Measurements from ENCODE around the gene ALDH4A1.

Gene ALDH4A1

GRCh38 chr1:18922319-18922726 is 20.0 kb upstream of the ALDH4A1 start:
- no peak for DNase-seq

DNA sequence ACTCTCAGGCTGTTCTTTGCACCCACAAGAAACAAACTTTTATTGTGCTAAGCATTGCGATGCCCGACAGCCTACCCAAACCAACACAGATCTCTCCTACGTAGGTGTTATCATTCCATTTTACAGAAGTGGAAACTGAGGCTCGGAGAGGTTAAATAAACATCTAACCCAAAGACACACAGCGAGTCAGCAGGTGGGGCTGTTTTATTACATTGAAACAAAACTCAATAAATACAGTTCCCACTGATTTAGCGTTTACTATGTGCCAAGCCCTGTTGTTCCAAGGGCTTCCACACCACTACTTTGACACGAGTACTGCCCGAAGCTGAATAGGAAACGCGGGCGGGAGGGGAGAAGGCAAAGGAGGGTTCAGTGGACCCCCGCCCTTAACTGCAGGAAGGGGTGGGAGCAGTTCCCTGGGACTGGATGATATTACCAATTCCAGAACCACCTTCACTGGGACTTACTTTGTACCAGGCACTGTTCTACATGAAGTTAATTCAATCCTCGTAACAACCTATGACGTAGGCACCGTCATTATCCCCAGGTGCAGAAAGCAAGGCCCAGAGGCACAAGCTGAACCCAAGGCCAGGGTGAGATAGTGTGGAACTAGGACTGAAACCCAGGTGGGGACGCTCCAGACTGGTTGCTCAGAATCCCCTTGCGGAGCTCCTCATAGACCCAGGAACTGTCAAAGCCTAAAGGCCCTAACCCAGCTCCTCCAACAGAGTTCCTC is 19.3 kb upstream of the ALDH4A1 start:
- DNase-seq: no peak

DNA sequence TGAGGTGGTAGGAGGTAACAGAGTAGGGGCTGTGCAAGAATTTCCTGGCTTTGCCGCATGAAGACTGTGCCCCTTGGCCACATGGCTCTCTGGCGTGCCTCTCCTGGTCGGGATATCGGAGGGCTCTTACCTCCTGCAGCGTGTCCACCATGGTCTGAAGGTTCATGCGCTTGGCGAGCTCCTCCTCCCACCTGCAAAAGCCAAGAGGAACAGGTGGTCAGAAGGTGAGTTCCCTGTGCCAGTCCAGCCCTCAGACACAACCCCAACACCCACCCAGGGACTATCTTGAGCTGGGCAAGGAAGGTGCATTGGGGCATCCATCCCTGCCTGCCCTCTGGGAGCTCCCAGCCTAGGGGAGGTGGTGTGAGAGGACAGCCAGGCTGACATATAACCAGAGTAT is 18.6 kb upstream of the ALDH4A1 start:
- no peak for DNase-seq

DNA sequence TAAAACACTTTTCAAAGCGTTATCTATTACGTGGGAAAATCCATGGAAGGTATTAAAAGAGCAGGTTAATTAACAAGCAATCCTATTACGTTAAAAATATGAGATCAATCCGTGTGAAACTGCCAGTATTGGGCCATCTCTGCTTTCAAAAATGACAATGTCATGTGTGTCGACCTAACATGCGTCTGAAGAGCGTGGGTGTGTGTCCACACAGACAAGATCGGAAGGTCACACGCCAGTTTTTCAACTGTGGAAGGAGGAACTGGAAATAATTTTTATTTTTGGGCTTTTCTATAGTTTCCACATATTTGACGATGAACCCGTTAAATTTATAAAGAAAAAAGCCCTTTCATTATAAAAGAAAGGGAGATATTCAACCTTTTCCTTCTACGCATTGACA is 17.6 kb upstream of the ALDH4A1 start:
- no peak for DNase-seq

GRCh38 chr1:18919197-18919905 is 17.0 kb upstream of the ALDH4A1 start:
- no peak for DNase-seq

GRCh38 chr1:18918417-18918816 is 16.1 kb upstream of the ALDH4A1 start:
- no peak for DNase-seq

- no peak for DNase-seq
These were observed 14.9 kb upstream of the ALDH4A1 start for GRCh38 chr1:18917071-18917799.

- DNase-seq: no peak
These were observed 13.0 kb upstream of the ALDH4A1 start for GRCh38 chr1:18915341-18915740.

DNA sequence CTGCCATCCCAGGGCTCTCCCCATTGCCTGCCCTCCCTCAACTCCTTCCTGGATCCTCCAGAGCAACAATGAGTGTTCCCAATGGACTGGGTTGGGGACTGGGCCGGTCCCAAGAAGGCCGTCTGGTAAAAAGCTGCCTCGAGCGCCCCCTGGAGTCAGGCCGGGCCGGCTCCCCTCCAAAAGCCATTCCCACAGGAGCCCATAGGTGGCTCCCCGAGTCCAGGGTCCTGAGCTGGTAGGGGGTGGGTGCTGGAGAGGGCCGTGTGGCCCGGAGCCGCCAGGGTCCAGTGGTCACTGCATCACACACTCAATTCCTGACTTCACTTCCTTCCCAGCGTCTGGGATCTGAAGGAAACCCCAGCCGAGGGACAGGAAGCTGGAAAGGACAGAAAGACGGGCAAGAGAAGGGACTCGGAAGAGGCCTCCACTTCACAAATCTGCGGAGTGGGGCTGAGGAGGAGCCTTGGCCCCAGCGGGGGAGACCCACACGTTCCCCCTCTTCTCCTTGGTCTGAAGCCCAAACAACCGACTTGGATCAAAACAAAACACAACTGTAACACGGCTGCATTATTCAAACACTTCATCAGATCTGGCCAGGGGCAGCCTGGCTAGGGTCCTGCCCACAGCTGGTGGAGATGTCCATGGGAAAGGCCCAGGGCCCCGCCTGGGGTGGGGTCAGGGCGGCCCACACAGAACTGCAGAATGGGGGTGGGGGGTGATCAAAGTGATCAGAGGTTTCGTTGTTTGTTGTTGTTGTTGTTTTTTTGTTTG is 10.9 kb upstream of the ALDH4A1 start:
- no peak for DNase-seq

GRCh38 chr1:18912550-18912949 is 10.2 kb upstream of the ALDH4A1 start:
- DNase-seq: no peak

DNA sequence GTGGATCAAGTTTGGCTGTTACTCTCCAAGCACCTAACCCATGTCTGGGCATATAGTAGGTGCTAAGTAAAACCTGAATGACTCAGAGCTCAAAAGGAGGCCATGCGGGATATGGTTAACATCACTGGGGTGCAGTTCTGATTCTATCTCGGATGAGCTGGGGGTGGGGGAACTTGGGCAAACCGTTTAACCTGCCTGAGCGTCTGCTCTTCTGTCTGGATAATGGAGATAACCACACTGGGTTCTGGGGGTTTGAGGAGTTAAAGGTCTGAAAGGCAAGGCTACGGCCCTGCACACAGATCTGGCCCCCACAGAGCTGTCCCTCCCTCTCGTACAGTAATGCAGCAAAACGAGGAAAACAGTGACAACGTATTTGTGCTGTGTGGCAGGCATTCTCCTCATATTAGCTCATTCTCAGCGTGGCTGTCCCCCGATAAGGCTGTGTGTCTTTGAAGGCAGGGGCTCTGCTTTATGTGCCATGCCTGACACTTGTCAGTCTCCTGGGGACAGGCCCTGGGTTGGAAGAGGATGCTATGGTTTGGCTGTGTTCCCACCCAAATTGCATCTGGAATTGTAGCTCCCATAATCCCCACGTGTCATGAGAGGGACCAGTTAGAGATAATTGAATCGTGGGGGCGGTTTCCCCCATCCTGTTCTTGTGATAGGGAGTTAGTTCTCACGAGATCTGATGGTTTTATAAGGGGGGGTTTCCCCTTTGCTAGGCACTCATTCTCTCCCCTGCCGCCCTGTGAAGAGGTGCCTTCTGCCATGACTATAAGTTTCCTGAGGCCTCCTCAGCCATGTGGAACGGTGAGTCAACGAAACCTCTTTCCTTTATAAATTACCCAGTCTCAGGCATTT is 6.8 kb upstream of the ALDH4A1 start:
- no peak for DNase-seq

GRCh38 chr1:18907917-18908845 is 5.8 kb upstream of the ALDH4A1 start:
- DNase-seq: no peak

DNA sequence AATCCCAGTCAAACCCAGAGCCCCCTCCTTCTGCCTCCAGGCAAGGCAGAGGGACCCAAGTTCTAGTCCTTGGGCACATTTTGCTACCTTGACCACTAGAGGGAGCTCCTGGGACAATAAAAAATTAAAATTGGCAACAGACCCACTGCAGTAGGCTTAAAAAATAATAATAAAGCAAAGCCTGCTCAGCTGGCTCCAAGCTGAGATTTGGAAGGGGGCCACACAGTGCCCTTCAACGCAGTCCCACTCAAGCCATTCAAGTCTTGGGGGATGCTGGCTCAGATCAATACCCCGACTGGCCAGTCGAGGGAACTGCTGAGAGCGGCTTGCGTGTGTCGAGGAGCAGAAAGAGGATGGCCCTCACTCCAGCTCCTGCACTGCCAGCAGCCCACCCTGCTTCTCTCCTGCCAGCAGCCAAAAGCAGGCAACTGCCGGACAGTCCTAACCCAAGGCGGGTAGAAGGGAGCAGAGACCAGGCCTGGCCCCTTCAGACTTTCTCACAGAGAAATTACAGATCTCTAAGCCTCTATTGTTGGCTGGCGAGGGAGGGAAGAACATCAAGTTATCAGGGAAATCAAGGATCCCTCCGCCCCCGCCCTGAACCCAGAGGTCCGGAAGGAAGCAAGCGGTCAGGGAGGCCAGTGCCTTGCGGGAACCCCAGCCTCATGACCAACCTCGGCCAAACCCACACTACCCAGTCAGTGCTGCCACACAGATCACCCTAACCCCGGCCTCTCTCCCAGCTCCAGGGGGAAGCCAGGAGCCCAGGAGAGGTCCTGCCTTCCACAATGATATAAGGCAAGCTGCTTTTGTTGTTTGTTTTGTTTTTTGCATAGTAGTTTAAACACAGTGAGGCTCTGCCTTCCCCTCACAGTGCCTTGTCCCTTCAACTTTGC is 4.9 kb upstream of the ALDH4A1 start:
- DNase-seq: peak; percentile 30

- no peak for DNase-seq
These were observed 969 bp upstream of the ALDH4A1 start for GRCh38 chr1:18903291-18903756.

GRCh38 chr1:18901952-18902522 is 318 bp downstream of the ALDH4A1 start:
- no peak for DNase-seq

DNA sequence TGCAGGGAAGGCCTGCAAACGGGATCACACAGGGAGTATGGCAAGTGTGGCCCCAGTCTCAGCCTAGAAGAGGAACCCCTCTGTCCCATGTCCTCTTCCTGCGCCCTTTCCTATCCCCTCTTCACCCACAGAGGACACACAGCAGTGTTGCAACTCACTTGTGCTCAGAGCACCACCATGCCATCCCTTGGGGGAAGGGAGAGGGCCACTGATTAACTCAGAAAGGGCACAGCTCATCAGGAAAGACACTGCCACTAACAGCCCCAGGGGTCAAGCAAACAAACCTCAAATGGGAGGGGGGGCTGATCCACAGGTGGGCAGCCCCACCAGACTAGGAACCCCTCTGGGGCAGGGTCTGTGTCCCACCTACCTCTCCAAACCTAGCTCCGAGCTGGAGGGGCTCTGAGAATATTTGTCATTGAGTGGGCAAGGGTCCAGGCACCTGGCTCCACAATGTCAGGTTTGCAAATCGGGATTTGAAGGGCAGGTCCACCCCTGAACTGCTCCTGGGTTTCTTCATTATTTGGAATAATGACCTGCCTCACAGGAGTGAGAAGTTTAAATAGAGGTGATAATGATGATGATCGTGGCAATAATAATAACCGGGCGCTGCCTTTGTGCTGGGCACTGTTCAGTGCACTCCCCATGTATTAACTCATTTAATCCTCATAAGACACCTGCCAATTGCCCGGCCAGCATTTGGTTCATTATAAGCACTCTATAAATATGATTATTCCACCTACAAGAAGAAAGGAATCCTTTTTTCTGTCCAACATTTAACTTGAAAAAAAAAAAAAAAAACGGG is 1.0 kb downstream of the ALDH4A1 start:
- no peak for DNase-seq

DNA sequence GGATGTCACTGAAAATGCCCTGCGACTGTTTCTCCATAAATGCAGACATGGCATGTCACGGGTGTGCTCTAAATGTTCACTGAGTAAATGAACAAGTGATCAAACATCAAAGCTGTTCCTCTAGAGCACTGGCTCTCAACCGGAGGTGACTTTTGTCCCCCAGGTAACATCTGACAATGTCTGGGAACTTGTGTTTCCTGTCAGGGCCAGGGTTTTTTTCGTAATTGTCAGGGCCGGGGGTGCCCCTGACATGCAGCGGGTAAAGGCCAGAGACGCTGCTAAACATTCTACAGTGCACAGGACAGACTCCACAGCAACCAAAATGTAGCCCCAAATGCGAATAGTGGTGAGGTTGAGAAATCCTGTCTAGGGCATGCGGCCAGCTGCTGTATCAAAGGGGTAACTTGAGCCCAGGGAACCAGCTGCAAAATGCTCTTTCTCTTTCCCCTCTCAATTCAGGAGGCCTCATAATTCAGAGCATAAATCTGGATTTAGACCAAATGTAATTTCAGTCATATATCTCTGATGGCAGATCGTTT is 2.0 kb downstream of the ALDH4A1 start:
- no peak for DNase-seq

DNA sequence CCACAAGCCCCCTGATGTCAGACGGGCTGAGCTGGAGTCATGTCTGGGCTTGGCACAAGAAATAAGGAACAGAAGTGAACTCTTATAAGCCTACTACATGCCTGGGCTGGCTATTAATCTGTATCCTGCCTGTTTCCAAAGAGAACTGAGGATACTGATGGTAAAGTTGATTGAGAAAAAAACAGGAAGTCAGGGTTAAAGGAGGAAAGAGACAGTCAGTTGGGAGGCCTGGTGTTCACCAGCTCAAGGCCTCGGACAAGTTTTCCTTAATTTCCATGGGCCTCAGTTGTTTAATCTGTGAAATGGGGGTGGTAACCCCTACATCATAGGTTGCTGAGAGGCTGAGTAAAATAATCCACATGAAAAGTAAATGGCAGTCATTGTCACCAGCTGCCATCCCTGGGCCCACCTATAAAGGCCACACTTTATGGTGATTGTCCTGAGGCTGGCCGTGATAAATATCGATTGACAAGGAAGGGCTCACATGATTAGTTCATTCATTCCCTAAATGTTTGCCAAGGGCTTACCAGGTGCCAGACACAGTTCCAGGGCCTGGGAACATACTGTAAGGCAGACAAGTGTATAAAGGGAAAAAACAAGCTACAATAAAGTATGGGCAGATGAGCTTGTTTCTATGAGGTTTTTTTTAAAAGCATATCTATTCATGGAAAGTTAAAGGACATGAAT is 2.8 kb downstream of the ALDH4A1 start:
- no peak for DNase-seq
